Mesothelial cell of epicardium (in vitro differentiated cells): ENCODE results near the gene LRRC40. TPM values are rescaled to one million over a fixed set of nuclear protein-coding genes. Genes with fewer than 3 reads are reported as not detected.

Experiments
- DNase-seq, 2 experiments: peaks; one replicate each; pipeline ENCODE4 v3.0.0; 2021; ENCODE audit warnings: low spot score in 2 of 2; ENCODE audit not compliant: unreplicated experiment in 2 of 2
- H3K27ac Mint-ChIP-seq: 2 replicates; pipeline ENCODE4 v1.8.0; 2021; ENCODE audit warnings: mixed read lengths
- H3K27me3 Mint-ChIP-seq: 2 replicates; pipeline ENCODE4 v1.8.0; 2021; ENCODE audit warnings: low read depth, mixed read lengths
- H3K36me3 Mint-ChIP-seq: 2 replicates; pipeline ENCODE4 v1.8.0; 2021; ENCODE audit warnings: mixed read lengths
- H3K4me1 Mint-ChIP-seq: 2 replicates; pipeline ENCODE4 v1.8.0; 2021; ENCODE audit warnings: mixed read lengths
- H3K4me3 Mint-ChIP-seq: 2 replicates; pipeline ENCODE4 v1.8.0; 2021; ENCODE audit warnings: mild to moderate bottlenecking, moderate library complexity, mixed read lengths
- H3K9me3 Mint-ChIP-seq: 2 replicates; pipeline ENCODE4 v1.8.0; 2021; ENCODE audit warnings: mixed read lengths
- total RNA-seq: library from RNA; stranded (reverse); gene quantifications from 3 replicates; pipeline ENCODE4 v1.2.1, GENCODE V29; 2021
- TF ChIP-seq, protein P1 (sequence below): fragments of 200-600 bp; sonication (generic); IDR thresholded peaks from one replicate; pipeline ENCODE4 v1.5.0; 2021; ENCODE audit warnings: antibody characterized with exemption; ENCODE audit not compliant: unreplicated experiment

Gene LRRC40
- total RNA-seq, 1 donor from 2014 or later = 17.9 TPM

DNA sequence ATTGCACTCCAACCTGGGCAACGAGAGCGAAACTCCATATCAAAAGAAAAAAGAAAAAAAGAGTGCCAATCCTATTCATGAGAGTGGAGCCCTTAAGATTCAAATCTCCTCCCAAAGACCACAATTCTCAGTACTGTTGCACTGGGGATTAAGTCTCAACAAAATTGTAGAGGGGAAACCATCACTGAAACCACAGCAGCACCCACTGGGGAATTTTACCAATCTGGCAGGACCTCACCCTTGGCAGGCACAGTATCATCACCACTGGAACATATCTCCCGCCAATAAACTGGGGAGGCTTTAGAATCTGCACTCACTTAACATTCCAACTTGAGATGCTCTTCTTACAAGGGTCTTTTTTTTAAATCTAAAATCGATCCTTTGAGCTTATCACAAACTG lies 41.0 kb downstream of the LRRC40 start:
- DNase-seq = no peak
- Mint-ChIP-seq H3K4me1 (no peaks in the 10 kb centered on the region), H3K27ac (no peak overlapping the region), H3K27me3 (no peaks in the 10 kb centered on the region), H3K9me3 (no peaks in the 10 kb centered on the region), H3K36me3 (peaks cover 17% of the 10 kb centered on the region), H3K4me3 (no peak overlapping the region)
- TF ChIP-seq, protein P1, sequence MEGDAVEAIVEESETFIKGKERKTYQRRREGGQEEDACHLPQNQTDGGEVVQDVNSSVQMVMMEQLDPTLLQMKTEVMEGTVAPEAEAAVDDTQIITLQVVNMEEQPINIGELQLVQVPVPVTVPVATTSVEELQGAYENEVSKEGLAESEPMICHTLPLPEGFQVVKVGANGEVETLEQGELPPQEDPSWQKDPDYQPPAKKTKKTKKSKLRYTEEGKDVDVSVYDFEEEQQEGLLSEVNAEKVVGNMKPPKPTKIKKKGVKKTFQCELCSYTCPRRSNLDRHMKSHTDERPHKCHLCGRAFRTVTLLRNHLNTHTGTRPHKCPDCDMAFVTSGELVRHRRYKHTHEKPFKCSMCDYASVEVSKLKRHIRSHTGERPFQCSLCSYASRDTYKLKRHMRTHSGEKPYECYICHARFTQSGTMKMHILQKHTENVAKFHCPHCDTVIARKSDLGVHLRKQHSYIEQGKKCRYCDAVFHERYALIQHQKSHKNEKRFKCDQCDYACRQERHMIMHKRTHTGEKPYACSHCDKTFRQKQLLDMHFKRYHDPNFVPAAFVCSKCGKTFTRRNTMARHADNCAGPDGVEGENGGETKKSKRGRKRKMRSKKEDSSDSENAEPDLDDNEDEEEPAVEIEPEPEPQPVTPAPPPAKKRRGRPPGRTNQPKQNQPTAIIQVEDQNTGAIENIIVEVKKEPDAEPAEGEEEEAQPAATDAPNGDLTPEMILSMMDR = no peak

DNA sequence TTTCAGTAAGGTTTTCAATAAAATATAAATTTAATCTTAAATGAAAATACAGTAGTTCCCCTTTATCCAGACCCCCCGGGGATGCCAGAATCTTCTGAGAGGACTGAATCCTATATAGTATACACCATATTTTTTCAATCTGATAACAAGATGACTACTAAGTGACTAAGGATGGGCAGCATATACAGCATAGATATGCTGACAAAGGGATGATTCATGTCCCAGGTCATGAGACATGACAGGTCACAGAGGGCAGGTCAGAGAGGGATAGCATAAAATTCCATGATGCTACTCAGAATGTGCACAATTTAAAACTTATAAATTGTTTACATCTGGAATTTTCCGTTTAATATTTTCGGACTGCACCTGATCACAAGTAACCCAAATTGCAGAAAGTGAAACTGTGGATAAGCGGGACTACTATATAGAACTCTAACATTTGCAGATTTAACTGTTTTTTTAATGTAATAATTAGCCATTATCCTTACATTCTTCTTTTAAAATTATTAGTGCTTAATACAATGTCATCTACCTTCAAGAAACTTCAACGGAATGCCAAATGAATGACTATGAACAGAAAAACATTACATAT lies 48.8 kb downstream of the LRRC40 start:
- TF ChIP-seq, protein P1 = no peak
- no peaks in the 10 kb centered on the region for H3K27me3 Mint-ChIP-seq
- H3K4me1 Mint-ChIP-seq = no peaks in the 10 kb centered on the region
- no peaks in the 10 kb centered on the region for H3K9me3 Mint-ChIP-seq
- peaks cover 10% of the 10 kb centered on the region for H3K36me3 Mint-ChIP-seq
- no peak overlapping the region for H3K27ac Mint-ChIP-seq
- no peak overlapping the region for H3K4me3 Mint-ChIP-seq
- no peak for DNase-seq

DNA sequence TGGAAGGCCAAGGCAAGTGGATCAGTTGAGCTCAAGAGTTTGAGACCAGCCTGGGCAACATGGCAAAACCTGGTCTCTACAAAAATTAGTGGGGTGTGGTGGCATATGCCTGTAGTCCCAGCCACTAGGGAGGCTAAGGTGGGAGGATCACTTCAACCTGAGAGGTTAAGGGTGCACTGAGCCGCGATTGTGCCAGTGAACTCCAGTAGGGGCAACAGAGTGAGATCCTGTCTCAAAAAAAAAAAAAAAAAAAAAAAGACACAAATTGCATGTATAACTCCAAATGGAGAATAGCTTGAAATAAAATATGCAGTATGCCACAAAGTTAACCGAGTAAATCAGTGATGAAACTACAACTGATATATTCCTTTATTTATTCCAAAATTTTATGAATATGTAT lies 51.6 kb downstream of the LRRC40 start:
- Mint-ChIP-seq H3K27ac (no peak overlapping the region), H3K4me3 (no peak overlapping the region)
- TF ChIP-seq, protein P1 = no peak

DNA sequence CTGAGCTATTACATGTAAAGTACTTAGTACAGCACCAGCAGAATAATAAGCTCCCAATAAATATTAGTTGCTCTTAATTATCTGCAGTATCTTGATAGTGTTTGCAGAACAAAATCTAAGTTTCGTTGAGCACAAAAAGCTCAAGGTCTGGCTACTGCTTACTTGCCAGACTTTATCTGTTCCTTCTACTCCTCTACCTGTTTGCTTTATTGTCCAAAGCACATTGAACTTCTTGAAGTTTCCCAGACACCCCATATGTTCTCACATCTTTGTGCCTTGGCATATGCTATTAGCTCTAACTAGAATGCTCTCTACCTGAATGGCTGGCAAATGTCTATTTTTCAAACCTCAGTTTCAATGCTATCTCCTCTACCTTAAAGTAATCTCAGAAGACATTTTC lies 54.9 kb downstream of the LRRC40 start:
- Mint-ChIP-seq H3K27ac (no peak overlapping the region), H3K36me3 (peaks cover 11% of the 10 kb centered on the region), H3K9me3 (no peaks in the 10 kb centered on the region), H3K27me3 (no peaks in the 10 kb centered on the region), H3K4me1 (no peaks in the 10 kb centered on the region), H3K4me3 (no peak overlapping the region)
- no peak for DNase-seq
- TF ChIP-seq, protein P1 = no peak

More for the DNA sequence above, 51.6 kb downstream of the LRRC40 start:
- no peaks in the 10 kb centered on the region for H3K9me3 Mint-ChIP-seq
- no peak for DNase-seq
- no peaks in the 10 kb centered on the region for H3K4me1 Mint-ChIP-seq
- peaks cover 7% of the 10 kb centered on the region for H3K36me3 Mint-ChIP-seq
- no peaks in the 10 kb centered on the region for H3K27me3 Mint-ChIP-seq

DNA sequence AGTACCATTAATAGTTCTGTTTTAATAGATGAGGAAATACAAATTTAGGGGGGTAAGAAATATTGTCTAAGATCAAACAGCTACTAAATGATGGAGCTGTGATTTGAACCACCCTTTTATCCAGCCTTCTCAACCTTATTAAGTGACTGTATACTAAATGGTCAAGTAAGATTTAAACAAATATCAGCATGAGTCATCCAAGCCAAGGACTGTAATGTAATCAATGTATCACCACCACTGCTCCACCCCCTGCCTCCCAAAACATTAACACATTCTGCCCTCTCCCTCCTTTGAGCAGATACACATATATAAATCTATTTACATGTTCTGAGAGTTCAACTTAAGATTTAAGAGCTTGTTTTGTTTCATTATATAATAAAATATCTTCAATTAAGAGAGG lies 58.9 kb downstream of the LRRC40 start:
- Mint-ChIP-seq H3K4me3 (no peak overlapping the region), H3K27me3 (no peaks in the 10 kb centered on the region), H3K36me3 (peaks cover 7% of the 10 kb centered on the region), H3K9me3 (no peaks in the 10 kb centered on the region), H3K27ac (no peak overlapping the region), H3K4me1 (no peaks in the 10 kb centered on the region)
- TF ChIP-seq, protein P1 = no peak
- DNase-seq = no peak

DNA sequence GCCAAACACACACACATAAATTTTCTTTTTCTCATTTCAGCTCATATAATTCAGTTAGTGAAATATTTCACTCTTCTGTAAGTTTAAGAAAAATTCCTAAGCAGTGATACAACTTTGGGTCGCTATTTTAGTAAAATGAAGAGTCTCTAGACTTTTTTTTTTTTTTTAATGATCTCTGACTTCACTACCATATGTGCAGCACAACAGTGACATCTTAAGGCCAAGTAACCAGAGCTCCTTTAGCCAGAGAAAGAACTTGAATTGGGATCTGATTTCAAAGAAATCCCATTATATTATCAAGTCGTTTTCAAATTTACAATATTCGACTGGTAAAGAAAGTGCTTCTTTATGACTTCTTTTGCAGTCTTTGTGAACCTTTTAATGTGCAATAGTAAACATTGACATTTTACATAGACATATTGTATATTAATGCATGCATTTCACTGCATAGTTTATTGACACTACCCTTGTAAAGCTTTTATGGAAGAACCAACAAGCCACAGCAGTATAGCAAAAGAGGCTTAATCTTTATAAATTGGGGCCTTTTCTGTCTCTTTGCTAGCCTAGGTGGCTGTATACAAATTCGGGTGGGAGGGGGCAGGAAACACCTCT lies 62.2 kb downstream of the LRRC40 start:
- Mint-ChIP-seq H3K4me1 (peaks cover 10% of the 10 kb centered on the region), H3K36me3 (peaks cover 4% of the 10 kb centered on the region), H3K27me3 (no peaks in the 10 kb centered on the region), H3K27ac (no peak overlapping the region), H3K9me3 (no peaks in the 10 kb centered on the region), H3K4me3 (no peak overlapping the region)
- DNase-seq = no peak
- TF ChIP-seq, protein P1 = no peak
